NCI-H2107 treated with DMSO at 0.1 percent for 48 hours (cell line): ENCODE measurements around the gene GRIK5.

Experiments
- DNase-seq: peaks from one replicate; lab custom pipeline; 2025; ENCODE audit not compliant: unreplicated experiment; lab: John Stamatoyannopoulos, UW

Gene GRIK5

GRCh38 chr19:42076380-42076944 lies 6.5 kb upstream of the GRIK5 start:
- DNase-seq, result no peak

GRCh38 chr19:42075616-42076379 lies 5.8 kb upstream of the GRIK5 start, which contains the start of gene ZNF574:
Gene ZNF574, plus strand, starts transcription at chr19:42076166. Its CDS starts 2,441 bp downstream, at chr19:42078607.
- DNase-seq, result peak; percentile 98

- DNase-seq, result no peak
Observed at GRCh38 chr19:42075364-42075615, 5.3 kb upstream of the GRIK5 start.

GRCh38 chr19:42074513-42075363 lies 4.7 kb upstream of the GRIK5 start:
- DNase-seq, result no peak

GRCh38 chr19:42071247-42071646 lies 1.2 kb upstream of the GRIK5 start:
- no peak for DNase-seq

- no peak for DNase-seq
Observed at GRCh38 chr19:42068756-42069571, 1.0 kb downstream of the GRIK5 start.

- no peak for DNase-seq
Observed at GRCh38 chr19:42068361-42068755, 1.6 kb downstream of the GRIK5 start.

- DNase-seq, result no peak
Observed at GRCh38 chr19:42067315-42067888, 2.6 kb downstream of the GRIK5 start.

- DNase-seq, result peak; percentile 2
Observed at GRCh38 chr19:42066075-42066754, 3.8 kb downstream of the GRIK5 start.

- no peak for DNase-seq
Observed at GRCh38 chr19:42065511-42065910, 4.5 kb downstream of the GRIK5 start.

GRCh38 chr19:42065051-42065450 lies 5.0 kb downstream of the GRIK5 start:
- no peak for DNase-seq

- no peak for DNase-seq
Observed at GRCh38 chr19:42064432-42064831, 5.6 kb downstream of the GRIK5 start.

- no peak for DNase-seq
Observed at GRCh38 chr19:42062381-42062780, 7.6 kb downstream of the GRIK5 start.

- no peak for DNase-seq
Observed at GRCh38 chr19:42060117-42060516, 9.9 kb downstream of the GRIK5 start.

GRCh38 chr19:42059196-42059595 lies 10.8 kb downstream of the GRIK5 start:
- DNase-seq, result no peak

- DNase-seq, result no peak
Observed at GRCh38 chr19:42057846-42058245, 12.2 kb downstream of the GRIK5 start.

- no peak for DNase-seq
Observed at GRCh38 chr19:42054205-42054604, 15.8 kb downstream of the GRIK5 start.

- no peak for DNase-seq
Observed at GRCh38 chr19:42053037-42053935, 16.7 kb downstream of the GRIK5 start.

GRCh38 chr19:42052241-42052863 lies 17.7 kb downstream of the GRIK5 start:
- DNase-seq, result peak; percentile 91
